PC-9 (cell line): Measurements from ENCODE around the gene VAV2. TPM values are rescaled to one million over a fixed set of nuclear protein-coding genes. Genes with fewer than 3 reads are reported as not detected.

ENCODE experiments used
- BruUV-seq: library from RNA; stranded (reverse); fragments of 400-500 nt; replicated peaks from 2 replicates; lab custom pipeline; 2021; lab: Mats Ljungman, UMichigan
- CTCF ChIA-PET: fragments of 300-600 bp; sonication (Branson Sonifier 250); formaldehyde crosslinking; loops from one replicate; lab custom pipeline; 2022; ENCODE audit warnings: antibody characterized with exemption; lab: Charles Lee
- POLR2A ChIA-PET: fragments of 300-600 bp; sonication (Branson Sonifier 250); formaldehyde crosslinking; loops from one replicate; lab custom pipeline; 2022; ENCODE audit warnings: antibody characterized with exemption; ENCODE audit not compliant: unreplicated experiment; lab: Charles Lee
- DNase-seq, 2 experiments: peaks; one replicate each; pipeline versions ENCODE4 v3.0.0 to v3.0.0-alpha.2; 2015 to 2022; ENCODE audit warnings: mixed read lengths in 1 of 2
- H2AFZ ChIP-seq: fragments of 200-600 bp; sonication (generic); 2 replicates; pipeline ENCODE4 v1.8.1; 2017; ENCODE audit warnings: antibody characterized with exemption
- H3F3A ChIP-seq: fragments of 200-600 bp; sonication (generic); 2 replicates; pipeline ENCODE4 v1.8.1; 2017; ENCODE audit warnings: antibody characterized with exemption, mild to moderate bottlenecking, low read depth; ENCODE audit not compliant: insufficient read depth
- H3K27ac ChIP-seq: fragments of 200-600 bp; sonication (generic); 2 replicates; pipeline ENCODE4 v1.6.1; 2016; ENCODE audit warnings: mixed run types
- H3K27me3 ChIP-seq: fragments of 200-600 bp; sonication (generic); 2 replicates; pipeline ENCODE4 v1.6.1; 2016; ENCODE audit warnings: low read depth, mixed run types; ENCODE audit not compliant: insufficient read depth
- H3K36me3 ChIP-seq: fragments of 200-600 bp; sonication (generic); 2 replicates; pipeline ENCODE4 v1.6.1; 2016; ENCODE audit warnings: low read depth, mixed run types
- H3K4me1 ChIP-seq: fragments of 200-600 bp; sonication (generic); replicated peaks from 2 replicates; pipeline ENCODE4 v1.6.1; 2016; ENCODE audit warnings: mixed run types; ENCODE audit not compliant: insufficient read depth
- H3K4me2 ChIP-seq: fragments of 200-600 bp; sonication (generic); 2 replicates; pipeline ENCODE4 v1.6.1; 2017; ENCODE audit warnings: mixed run types
- H3K4me3 ChIP-seq: fragments of 200-600 bp; sonication (generic); 2 replicates; pipeline ENCODE4 v1.6.1; 2016; ENCODE audit warnings: mixed run types
- H3K79me2 ChIP-seq: fragments of 200-600 bp; sonication (generic); 2 replicates; pipeline ENCODE4 v1.6.1; 2017; ENCODE audit warnings: low read depth, mixed run types
- H3K9me2 ChIP-seq: fragments of 200-600 bp; sonication (generic); 2 replicates; pipeline ENCODE4 v1.8.1; 2017; ENCODE audit warnings: mild to moderate bottlenecking; ENCODE audit not compliant: insufficient read depth
- H3K9me3 ChIP-seq: fragments of 200-600 bp; sonication (generic); 2 replicates; pipeline ENCODE4 v1.8.1; 2016; ENCODE audit warnings: low read depth; ENCODE audit not compliant: insufficient read depth
- H4K20me1 ChIP-seq: fragments of 200-600 bp; sonication (generic); 2 replicates; pipeline ENCODE4 v1.8.1; 2017; ENCODE audit not compliant: insufficient read depth
- EZH2 ChIP-seq: fragments of 200-600 bp; sonication (generic); IDR thresholded peaks from 2 replicates; pipeline ENCODE4 v1.8.0; 2017; ENCODE audit warnings: antibody characterized with exemption, low read depth
- intact Hi-C: fragments of 100-400 bp; cut with micrococcal nuclease; formaldehyde crosslinking; loops from one replicate; pipeline ENCODE4 v1.10.0; 2022; ENCODE audit not compliant: unreplicated experiment
- total RNA-seq: library from RNA; stranded (reverse); gene quantifications from 2 replicates; pipeline ENCODE4 v1.2.3, GENCODE V29; 2021
- TF ChIP-seq, protein P1 (sequence below): fragments of 200-600 bp; sonication (generic); conservative IDR thresholded peaks from 2 replicates; pipeline ENCODE4 v1.6.1; 2017; ENCODE audit warnings: mixed run types, antibody characterized with exemption, mild to moderate bottlenecking, moderate library complexity

VAV2 gene
- total RNA-seq, 1 experiment from 2014 or later, result 36.5 TPM

DNA sequence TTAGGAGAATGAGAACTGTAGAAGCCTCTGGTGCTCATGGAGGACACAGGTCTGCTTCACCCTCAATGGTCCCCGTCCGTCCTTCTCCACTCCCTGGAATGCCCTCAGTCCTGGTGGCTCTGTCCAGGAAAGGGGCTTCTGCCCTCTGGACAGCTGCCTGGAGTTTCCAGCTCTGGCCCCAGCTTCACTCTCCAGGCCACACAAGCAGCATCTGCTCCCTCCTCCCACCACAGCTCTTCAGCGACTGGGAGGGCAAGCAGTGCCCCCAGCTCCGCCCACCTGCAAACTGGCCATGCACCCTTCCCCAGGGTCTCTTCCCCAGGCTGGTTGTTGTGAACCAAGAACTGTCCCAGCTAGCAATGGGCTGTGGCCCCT, 258.7 kb downstream of the VAV2 start:
- H2AFZ ChIP-seq, result no peak overlapping the region
- CTCF ChIA-PET, result no interaction called here
- no peak overlapping the region for H3K4me2 ChIP-seq
- no peak overlapping the region for H3K4me3 ChIP-seq
- intact Hi-C loops, result loop anchor here (10.0 kb wide), 1 partner anchor 229 kb away; no protein-coding TSS in a partner anchor
- no peak for DNase-seq
- POLR2A ChIA-PET, result no interaction called here
- BruUV-seq, result no TSS peak
- no peak for TF ChIP-seq EZH2
- TF ChIP-seq, protein P1, sequence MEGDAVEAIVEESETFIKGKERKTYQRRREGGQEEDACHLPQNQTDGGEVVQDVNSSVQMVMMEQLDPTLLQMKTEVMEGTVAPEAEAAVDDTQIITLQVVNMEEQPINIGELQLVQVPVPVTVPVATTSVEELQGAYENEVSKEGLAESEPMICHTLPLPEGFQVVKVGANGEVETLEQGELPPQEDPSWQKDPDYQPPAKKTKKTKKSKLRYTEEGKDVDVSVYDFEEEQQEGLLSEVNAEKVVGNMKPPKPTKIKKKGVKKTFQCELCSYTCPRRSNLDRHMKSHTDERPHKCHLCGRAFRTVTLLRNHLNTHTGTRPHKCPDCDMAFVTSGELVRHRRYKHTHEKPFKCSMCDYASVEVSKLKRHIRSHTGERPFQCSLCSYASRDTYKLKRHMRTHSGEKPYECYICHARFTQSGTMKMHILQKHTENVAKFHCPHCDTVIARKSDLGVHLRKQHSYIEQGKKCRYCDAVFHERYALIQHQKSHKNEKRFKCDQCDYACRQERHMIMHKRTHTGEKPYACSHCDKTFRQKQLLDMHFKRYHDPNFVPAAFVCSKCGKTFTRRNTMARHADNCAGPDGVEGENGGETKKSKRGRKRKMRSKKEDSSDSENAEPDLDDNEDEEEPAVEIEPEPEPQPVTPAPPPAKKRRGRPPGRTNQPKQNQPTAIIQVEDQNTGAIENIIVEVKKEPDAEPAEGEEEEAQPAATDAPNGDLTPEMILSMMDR, result no peak
- no peaks in the 10 kb centered on the region for H3K4me1 ChIP-seq
- no peaks in the 10 kb centered on the region for H3K9me2 ChIP-seq
- H3K9me3 ChIP-seq, result no peaks in the 10 kb centered on the region
- H3K27me3 ChIP-seq, result peaks cover 50% of the 10 kb centered on the region
- H3K36me3 ChIP-seq, result no peaks in the 10 kb centered on the region
- H4K20me1 ChIP-seq, result no peaks in the 10 kb centered on the region
- no peaks in the 10 kb centered on the region for H3F3A ChIP-seq
- no peak overlapping the region for H3K27ac ChIP-seq
- no peaks in the 10 kb centered on the region for H3K79me2 ChIP-seq

DNA sequence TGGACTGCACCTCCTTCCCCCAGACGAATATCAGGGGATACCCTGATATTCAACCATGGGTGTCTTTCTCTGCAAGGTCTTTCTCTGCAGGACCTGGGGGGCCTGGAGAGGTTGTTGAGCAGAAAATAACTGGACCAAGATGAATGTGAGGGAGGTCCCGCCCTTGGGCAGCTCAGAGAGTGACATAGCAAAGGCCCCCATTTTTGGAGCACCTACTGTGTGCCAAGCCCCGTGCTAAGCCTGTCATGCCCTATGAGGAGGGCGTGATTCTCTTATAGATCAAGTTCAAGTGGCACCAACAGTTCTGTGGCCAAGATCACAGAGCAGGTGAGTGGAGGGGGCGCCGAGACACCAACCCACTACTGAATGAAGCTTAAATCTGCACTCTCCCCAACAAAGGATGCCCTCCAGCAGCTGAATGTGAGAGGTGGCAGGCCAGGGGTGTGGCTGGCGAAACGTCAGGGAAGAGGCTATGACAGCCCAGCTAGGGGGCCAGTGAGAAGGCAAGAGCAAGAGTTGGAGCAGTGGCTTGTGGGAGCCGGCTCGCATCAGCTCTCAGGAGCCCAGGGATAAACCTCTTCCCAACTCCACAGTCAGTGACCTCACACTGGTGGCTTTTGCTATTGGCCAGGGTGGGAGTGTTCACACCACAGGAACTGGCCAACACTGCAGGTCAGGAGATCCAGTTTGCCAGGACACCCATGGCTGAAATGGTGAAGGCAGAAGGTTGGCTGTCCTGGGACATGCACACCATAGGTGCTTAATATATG, 259.3 kb downstream of the VAV2 start:
- no peak for DNase-seq
- POLR2A ChIA-PET, result no interaction called here
- CTCF ChIA-PET, result no interaction called here

DNA sequence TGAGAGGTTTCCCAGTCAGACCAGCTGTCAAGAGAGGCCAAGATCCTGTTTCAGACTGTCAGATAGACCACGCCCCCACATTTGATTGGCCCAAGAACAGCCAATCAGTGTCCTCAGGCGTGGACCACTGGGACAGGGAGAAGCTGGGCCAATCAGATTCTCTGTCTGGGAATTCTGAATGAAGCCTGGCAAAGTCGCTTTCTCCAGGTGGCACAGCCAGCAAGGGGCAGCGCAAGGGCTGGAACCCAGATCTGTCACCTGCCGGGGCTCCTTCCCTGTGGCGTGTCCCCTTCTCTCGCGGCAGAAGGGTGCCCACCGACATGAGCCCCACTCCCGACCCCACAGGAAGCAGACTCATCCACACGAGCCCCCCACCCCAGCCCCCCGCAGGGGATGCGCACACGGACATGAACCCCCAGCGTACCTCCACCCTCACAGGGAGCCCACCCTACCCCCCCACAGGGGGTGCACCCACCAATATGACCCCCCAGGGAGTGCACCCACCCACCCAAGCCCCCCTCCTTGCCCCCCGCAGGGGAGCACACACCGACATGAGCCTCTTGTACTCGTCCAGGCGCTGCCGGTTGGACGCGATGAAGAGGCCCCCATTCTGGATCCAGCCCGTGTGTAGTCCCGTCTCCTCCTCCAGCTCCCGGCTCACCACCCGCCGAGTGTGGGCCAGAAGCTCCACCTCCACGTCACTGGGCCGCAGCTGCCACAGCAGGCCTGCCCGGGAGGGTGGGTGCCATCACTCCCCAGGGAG, 260.1 kb downstream of the VAV2 start:
- Histone ChIP-seq H2AFZ (no peak overlapping the region), H3K4me1 (no peaks in the 10 kb centered on the region), H3K9me2 (no peaks in the 10 kb centered on the region), H3K27me3 (peaks cover 64% of the 10 kb centered on the region), H3K79me2 (no peaks in the 10 kb centered on the region), H3F3A (no peaks in the 10 kb centered on the region), H3K27ac (no peak overlapping the region), H3K4me3 (no peak overlapping the region), H3K9me3 (no peaks in the 10 kb centered on the region), H4K20me1 (no peaks in the 10 kb centered on the region), H3K4me2 (no peak overlapping the region), H3K36me3 (no peaks in the 10 kb centered on the region)
- DNase-seq, result peak; percentile 37 to 44
- CTCF ChIA-PET, result no interaction called here
- no peak for TF ChIP-seq EZH2
- TF ChIP-seq, protein P1, result no peak
- intact Hi-C loops, result loop anchor here (10.0 kb wide), 1 partner anchor 227 kb away; no protein-coding TSS in a partner anchor
- POLR2A ChIA-PET, result no interaction called here
- no TSS peak for BruUV-seq

More for the DNA sequence above, 259.3 kb downstream of the VAV2 start:
- TF ChIP-seq EZH2, result no peak
- TF ChIP-seq, protein P1, result no peak
- Histone ChIP-seq H3F3A (no peaks in the 10 kb centered on the region), H2AFZ (no peak overlapping the region), H3K36me3 (no peaks in the 10 kb centered on the region), H3K27ac (no peak overlapping the region), H3K4me3 (no peak overlapping the region), H4K20me1 (no peaks in the 10 kb centered on the region), H3K4me2 (no peak overlapping the region), H3K9me2 (no peaks in the 10 kb centered on the region), H3K79me2 (no peaks in the 10 kb centered on the region), H3K27me3 (peaks cover 56% of the 10 kb centered on the region), H3K4me1 (no peaks in the 10 kb centered on the region), H3K9me3 (no peaks in the 10 kb centered on the region)
- intact Hi-C loops, result loop anchor here (10.0 kb wide), 1 partner anchor 228 kb away; no protein-coding TSS in a partner anchor
- BruUV-seq, result no TSS peak
